Measurements from ENCODE around the gene CD93.

GRCh38 chr20:23096097-23096496, 10.0 kb upstream of the CD93 start:
- TF ChIP-seq POLR2AphosphoS5 (IDR thresholded peaks at IDR 0.05; ENCODE audit: low read depth, low read length) = no peak
- TF ChIP-seq POLR2A (IDR thresholded peaks at IDR 0.05; ENCODE audit: low read depth, low read length) = no peak
- TF ChIP-seq TAF1 (IDR thresholded peaks at IDR 0.05; ENCODE audit: low read depth, low read length) = no peak
